K562 (cell line): ENCODE measurements around the gene RIMS3. TPM values are rescaled to one million over a fixed set of nuclear protein-coding genes. Genes with fewer than 3 reads are reported as not detected.

ENCODE experiments used
- ATAC-seq: fragments of 200-7000 bp; cut with Tn5 transposase; 3 replicates; pipeline ENCODE4 v1.9.1; 2020; ENCODE audit warnings: moderate library complexity
- BruUV-seq: library from RNA; stranded (reverse); fragments of 400-500 nt; replicated peaks from 2 replicates; lab custom pipeline; 2021; lab: Mats Ljungman, UMichigan
- CTCF ChIA-PET: fragments of 300-600 bp; formaldehyde crosslinking; extraction: SDS; loops from one replicate; lab custom pipeline; 2021; ENCODE audit warnings: low intra/inter-chr PET ratio; lab: Yijun Ruan, JAX
- POLR2A ChIA-PET: fragments of 300-600, 350-650 bp; sonication (Branson Sonifier 250); formaldehyde crosslinking; extraction: SDS; loops from one replicate; lab custom pipeline; 2021; ENCODE audit warnings: antibody characterized with exemption, inconsistent platforms; lab: Yijun Ruan, JAX
- DNase-seq, 4 experiments: peaks; one replicate each; pipeline versions ENCODE4 v3.0.0 to v3.0.0-alpha.2; 2011 to 2018; ENCODE audit warnings: low spot score in 3 of 4, mixed read lengths in 3 of 4; ENCODE audit errors: extremely low read depth in 1 of 4
- FAIRE-seq: peaks from 2 replicates; lab custom pipeline; 2011; peaks lifted over from hg19 to GRCh38; lab: Jason Lieb, UNC
- H2AFZ ChIP-seq: 2 replicates; pipeline ENCODE4 v1.6.0; 2011; ENCODE audit warnings: low read depth, low read length, control low read depth, inconsistent platforms
- H3K27ac ChIP-seq: fragments of 200-600 bp; 3 replicates; pipeline ENCODE4 v1.8.0; 2011; ENCODE audit warnings: low read depth, mild to moderate bottlenecking, control low read depth, inconsistent platforms, low read length, moderate library complexity, mixed read lengths; ENCODE audit errors: extremely low read depth
- H3K27me3 ChIP-seq, 2 experiments: fragments of 300-600 bp in 1 of 2; 2 replicates in 1 of 2; 3 replicates in 1 of 2; pipeline versions ENCODE4 v1.6.0 to v1.8.0; 2011; ENCODE audit warnings: inconsistent platforms in 2 of 2, low read length in 2 of 2, mild to moderate bottlenecking in 1 of 2, mixed read lengths in 1 of 2, moderate library complexity in 1 of 2; ENCODE audit not compliant: control insufficient read depth in 2 of 2, insufficient read depth in 2 of 2
- H3K36me3 ChIP-seq: fragments of 300-600 bp; 3 replicates; pipeline ENCODE4 v1.8.0; 2011; ENCODE audit warnings: mild to moderate bottlenecking, low read length, inconsistent platforms; ENCODE audit not compliant: control insufficient read depth, insufficient read depth
- H3K4me1 ChIP-seq, 2 experiments: fragments of 200-600 bp in 1 of 2; replicated peaks in 1 of 2; 2 replicates in 1 of 2; 3 replicates in 1 of 2; pipeline versions ENCODE4 v1.5.1 to v1.8.0; 2011; ENCODE audit warnings: inconsistent platforms in 2 of 2, low read length in 2 of 2, mild to moderate bottlenecking in 1 of 2, mixed read lengths in 1 of 2, moderate library complexity in 1 of 2; ENCODE audit not compliant: control insufficient read depth in 2 of 2, insufficient read depth in 2 of 2
- H3K4me2 ChIP-seq: 2 replicates; pipeline ENCODE4 v1.6.1; 2011; ENCODE audit warnings: low read length, control low read depth, inconsistent platforms, mixed read lengths; ENCODE audit not compliant: insufficient read depth
- H3K4me3 ChIP-seq: fragments of 200-600 bp; sonication (generic), shearing (Covaris generic); 2 replicates; pipeline ENCODE4 v1.5.1; 2016; ENCODE audit warnings: control low read depth, inconsistent platforms
- H3K79me2 ChIP-seq: fragments of 200-600 bp; 3 replicates; pipeline ENCODE4 v1.8.0; 2011; ENCODE audit warnings: low read length, inconsistent platforms; ENCODE audit not compliant: control insufficient read depth, insufficient read depth
- H3K9ac ChIP-seq, 2 experiments: 2 replicates each; pipeline versions ENCODE4 v1.6.0 to v1.6.1; 2011; ENCODE audit warnings: low read depth in 2 of 2, low read length in 2 of 2, control low read depth in 1 of 2, inconsistent platforms in 1 of 2, mild to moderate bottlenecking in 1 of 2, mixed read lengths in 1 of 2; ENCODE audit not compliant: insufficient read depth in 1 of 2
- H3K9me1 ChIP-seq: one replicate; pipeline ENCODE4 v1.6.0; 2011; ENCODE audit warnings: inconsistent platforms, mild to moderate bottlenecking, low read length, moderate library complexity; ENCODE audit not compliant: control insufficient read depth, insufficient read depth
- H3K9me3 ChIP-seq: replicated peaks from 2 replicates; pipeline ENCODE4 v1.5.1; 2011; ENCODE audit warnings: low read depth, low read length, inconsistent platforms; ENCODE audit not compliant: control insufficient read depth, insufficient read depth
- H4K20me1 ChIP-seq: replicated peaks from 2 replicates; pipeline ENCODE4 v1.6.1; 2011; ENCODE audit warnings: low read length, inconsistent platforms, mixed read lengths; ENCODE audit not compliant: control insufficient read depth, insufficient read depth
- BRD9 ChIP-seq: fragments of 450-650 bp; IDR thresholded peaks from 2 replicates; pipeline ENCODE4 v1.6.1; 2018; ENCODE audit warnings: low read depth; ENCODE audit not compliant: partially characterized antibody
- FOXK2 ChIP-seq, 2 experiments: fragments of 450-650 bp; IDR thresholded peaks in 1 of 2; conservative IDR thresholded peaks in 1 of 2; 2 replicates each; pipeline ENCODE4 v1.6.1; 2016; ENCODE audit warnings: low read depth in 2 of 2, mild to moderate bottlenecking in 1 of 2
- POLR2AphosphoS2 ChIP-seq: IDR thresholded peaks from 2 replicates; pipeline ENCODE4 v1.6.1; 2012; ENCODE audit warnings: low read length, improper control_type of control experiment
- RBM25 ChIP-seq: fragments of 200-400 bp; formaldehyde crosslinking; IDR thresholded peaks from 2 replicates; pipeline ENCODE4 v1.6.1; 2018; ENCODE audit warnings: low read length, low read depth, moderate library complexity; ENCODE audit not compliant: severe bottlenecking
- STAT5A ChIP-seq: IDR thresholded peaks from 2 replicates; pipeline ENCODE4 v1.6.1; 2012; ENCODE audit warnings: low read length, inconsistent platforms, borderline replicate concordance
- TFAM ChIP-seq: fragments of 250-450 bp; sonication (Bioruptor Pico); conservative IDR thresholded peaks from 2 replicates; pipeline ENCODE4 v1.5.0; 2021; ENCODE audit warnings: mild to moderate bottlenecking, moderate library complexity
- WGBS: fragments of 100-300 bp; shearing (Covaris generic); methylation state at CpG from one replicate; pipeline ENCODE4 v1.1.6; 2016; ENCODE audit warnings: low coverage, mixed read lengths; ENCODE audit not compliant: insufficient coverage; ENCODE audit errors: missing lambda C conversion rate; 5-methylcytosine and 5-hydroxymethylcytosine counted together
- in situ Hi-C: fragments of 300-500 bp; cut with MboI; formaldehyde crosslinking; loops from 4 replicates; pipeline ENCODE4 v1.15.0; 2018; ENCODE audit warnings: inconsistent platforms, mixed read lengths
- intact Hi-C: fragments of 100-400 bp; cut with micrococcal nuclease; formaldehyde crosslinking; loops from 2 replicates; pipeline ENCODE4 v1.14.2; 2022
- polyA plus RNA-seq, 8 experiments: library from polyadenylated mRNA; depleted of rRNA in 4 of 8; stranded (reverse) in 5 of 8; unstranded in 3 of 8; fragments of >200 nt; fragmentation: Nextera tagmentation in 2 of 8; fragmentation: Illumina TruSeq in 1 of 8; extraction: Ambion mirVana in 2 of 8; extraction: Trizol in 1 of 8; gene quantifications; 2 replicates each; pipeline versions ENCODE4 v1.2.1 to v1.2.3, GENCODE V29; 2011 to 2014; ENCODE audit warnings: inconsistent platforms in 1 of 8, missing spikeins in 1 of 8
- total RNA-seq, 7 experiments: library from RNA; depleted of rRNA in 6 of 7; stranded (reverse); fragments of >200 nt in 6 of 7; fragmentation: Illumina TruSeq in 2 of 7; extraction: Trizol in 2 of 7; gene quantifications; 2 replicates each; pipeline versions ENCODE4 v1.2.1 to v1.2.3, GENCODE V29; 2011 to 2021; ENCODE audit warnings: low replicate concordance in 1 of 7
- TF ChIP-seq, protein P1 (sequence below): fragments of 450-650 bp; IDR thresholded peaks from 2 replicates; pipeline ENCODE4 v1.6.1; 2016; ENCODE audit warnings: borderline replicate concordance
- TF ChIP-seq, protein P2 (sequence below): fragments of 250-450 bp; sonication (Bioruptor Pico); IDR thresholded peaks from 2 replicates; pipeline ENCODE4 v1.9.0; 2021; ENCODE audit warnings: mild to moderate bottlenecking, inconsistent platforms

Gene RIMS3
- total and polyA plus RNA-seq, 9 of the 15 experiments (the other 6 are each of a cell fraction or from before 2014, with no cell fraction given): 0.06 to 1.2 (median 0.59) TPM

DNA sequence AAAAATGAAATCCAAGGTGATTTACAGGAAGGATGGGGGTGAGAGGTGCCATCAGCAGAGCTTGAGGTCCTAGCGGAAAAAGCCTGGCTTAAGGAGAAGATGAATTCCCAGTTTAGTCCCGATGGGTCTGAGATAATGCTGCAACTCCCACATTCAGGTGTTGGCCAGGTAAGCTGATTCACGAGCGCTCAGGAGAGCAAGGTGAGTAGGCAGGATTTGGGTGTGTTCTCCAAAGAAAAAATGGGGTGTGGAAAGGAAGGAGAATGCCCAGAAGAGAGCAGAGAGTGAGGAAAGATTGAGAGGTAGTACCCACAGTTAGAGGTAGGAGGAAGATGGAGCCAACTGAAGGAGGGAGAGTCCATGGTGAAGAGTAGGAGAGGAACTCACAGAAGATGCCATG, 12.5 kb downstream of the RIMS3 start:
- intact Hi-C loops: no loop called here
- no peak overlapping the region for H3K4me3 ChIP-seq
- no peak overlapping the region for H3K27ac ChIP-seq
- H3K27me3 ChIP-seq: peaks cover 19 to 72% of the 10 kb centered on the region in 2 experiments; a peak in 4 of 5 replicates
- no peak for FAIRE-seq
- in situ Hi-C loops: no loop called here
- TF ChIP-seq BRD9 (no peak), FOXK2 (conservative IDR thresholded peaks at IDR 0.05 in 1 of 2, IDR thresholded peaks at IDR 0.05 in 1 of 2; ENCODE audit: low read depth in 2 of 2) (no peak), POLR2AphosphoS2 (no peak), TFAM (CRISPR knock-in tag) (no peak), RBM25 (no peak), STAT5A (no peak)
- TF ChIP-seq, protein P1, sequence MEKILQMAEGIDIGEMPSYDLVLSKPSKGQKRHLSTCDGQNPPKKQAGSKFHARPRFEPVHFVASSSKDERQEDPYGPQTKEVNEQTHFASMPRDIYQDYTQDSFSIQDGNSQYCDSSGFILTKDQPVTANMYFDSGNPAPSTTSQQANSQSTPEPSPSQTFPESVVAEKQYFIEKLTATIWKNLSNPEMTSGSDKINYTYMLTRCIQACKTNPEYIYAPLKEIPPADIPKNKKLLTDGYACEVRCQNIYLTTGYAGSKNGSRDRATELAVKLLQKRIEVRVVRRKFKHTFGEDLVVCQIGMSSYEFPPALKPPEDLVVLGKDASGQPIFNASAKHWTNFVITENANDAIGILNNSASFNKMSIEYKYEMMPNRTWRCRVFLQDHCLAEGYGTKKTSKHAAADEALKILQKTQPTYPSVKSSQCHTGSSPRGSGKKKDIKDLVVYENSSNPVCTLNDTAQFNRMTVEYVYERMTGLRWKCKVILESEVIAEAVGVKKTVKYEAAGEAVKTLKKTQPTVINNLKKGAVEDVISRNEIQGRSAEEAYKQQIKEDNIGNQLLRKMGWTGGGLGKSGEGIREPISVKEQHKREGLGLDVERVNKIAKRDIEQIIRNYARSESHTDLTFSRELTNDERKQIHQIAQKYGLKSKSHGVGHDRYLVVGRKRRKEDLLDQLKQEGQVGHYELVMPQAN: no peak
- TF ChIP-seq, protein P2, sequence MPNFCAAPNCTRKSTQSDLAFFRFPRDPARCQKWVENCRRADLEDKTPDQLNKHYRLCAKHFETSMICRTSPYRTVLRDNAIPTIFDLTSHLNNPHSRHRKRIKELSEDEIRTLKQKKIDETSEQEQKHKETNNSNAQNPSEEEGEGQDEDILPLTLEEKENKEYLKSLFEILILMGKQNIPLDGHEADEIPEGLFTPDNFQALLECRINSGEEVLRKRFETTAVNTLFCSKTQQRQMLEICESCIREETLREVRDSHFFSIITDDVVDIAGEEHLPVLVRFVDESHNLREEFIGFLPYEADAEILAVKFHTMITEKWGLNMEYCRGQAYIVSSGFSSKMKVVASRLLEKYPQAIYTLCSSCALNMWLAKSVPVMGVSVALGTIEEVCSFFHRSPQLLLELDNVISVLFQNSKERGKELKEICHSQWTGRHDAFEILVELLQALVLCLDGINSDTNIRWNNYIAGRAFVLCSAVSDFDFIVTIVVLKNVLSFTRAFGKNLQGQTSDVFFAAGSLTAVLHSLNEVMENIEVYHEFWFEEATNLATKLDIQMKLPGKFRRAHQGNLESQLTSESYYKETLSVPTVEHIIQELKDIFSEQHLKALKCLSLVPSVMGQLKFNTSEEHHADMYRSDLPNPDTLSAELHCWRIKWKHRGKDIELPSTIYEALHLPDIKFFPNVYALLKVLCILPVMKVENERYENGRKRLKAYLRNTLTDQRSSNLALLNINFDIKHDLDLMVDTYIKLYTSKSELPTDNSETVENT (CRISPR knock-in tag): no peak
- WGBS: 2% methylated on average over 4 of the region's 4 CpGs
- DNase-seq: no peak
- peaks cover 5 to 16% of the 10 kb centered on the region in 2 experiments; a peak in 4 of 5 replicates for H3K4me1 ChIP-seq
- no peaks in the 10 kb centered on the region for H3K9me3 ChIP-seq
- H4K20me1 ChIP-seq: peaks cover 22% of the 10 kb centered on the region
- H3K9me1 ChIP-seq: peaks cover 4% of the 10 kb centered on the region
- ATAC-seq: no peak
- BruUV-seq: no TSS peak
- POLR2A ChIA-PET: interaction anchor here (0.7 to 1.1 kb wide), 3 partner anchors 38 to 193 kb away, joined by 3 to 4 read pairs (median 3); partner anchors contain the start of gene NFYC
- H3K36me3 ChIP-seq: no peaks in the 10 kb centered on the region
- H3K79me2 ChIP-seq: no peaks in the 10 kb centered on the region
- no peak overlapping the region for H3K9ac ChIP-seq
- H2AFZ ChIP-seq: no peak overlapping the region
- no peak overlapping the region for H3K4me2 ChIP-seq
- CTCF ChIA-PET: no interaction called here
